Testis (tissue), 3 donors: ENCODE measurements around the gene AKAP8L. TPM values are rescaled to one million over a fixed set of nuclear protein-coding genes. Genes with fewer than 3 reads are reported as not detected.
"Not testable (repeated sequence)": the region's sequence is repeated elsewhere in the genome, so short reads cannot be mapped to it uniquely, and the experiment has no call there.

Experiments used
- DNase-seq: peaks from one replicate; pipeline ENCODE4 v3.0.0-alpha.2; 2019
- H3K27ac ChIP-seq, 2 donors: fragments of 200-600 bp; sonication (generic); one replicate each; pipeline ENCODE4 v1.5.1; 2019
- H3K27me3 ChIP-seq: fragments of 200-600 bp; sonication (generic); one replicate; pipeline ENCODE4 v1.5.1; 2019
- H3K36me3 ChIP-seq: fragments of 200-600 bp; sonication (generic); one replicate; pipeline ENCODE4 v1.5.1; 2017; ENCODE audit warnings: low read depth; ENCODE audit errors: missing control alignments
- H3K4me1 ChIP-seq: fragments of 200-600 bp; sonication (generic); one replicate; pipeline ENCODE4 v1.5.1; 2019
- H3K4me3 ChIP-seq, 2 donors: fragments of 200-600 bp; sonication (generic); one replicate each; pipeline ENCODE4 v1.5.1; 2017 to 2019
- H3K9me3 ChIP-seq: fragments of 200-600 bp; sonication (generic); one replicate; pipeline ENCODE4 v1.5.1; 2017
- POLR2A ChIP-seq: fragments of 450-650 bp; IDR thresholded peaks from one replicate; pipeline ENCODE4 v1.6.1; 2017; ENCODE audit warnings: antibody characterized with exemption, mild to moderate bottlenecking, moderate library complexity
- WGBS, 2 donors: methylation state at CpG; one replicate each; pipeline ENCODE4 v1.1.5; 2018; 5-methylcytosine and 5-hydroxymethylcytosine counted together
- intact Hi-C: fragments of 100-400 bp; cut with DNase I; formaldehyde crosslinking; loops from one replicate; pipeline ENCODE4 v1.15.1; 2023; ENCODE audit warnings: low total_unique reads
- polyA plus RNA-seq: library from polyadenylated mRNA; stranded (reverse); fragments of 350-450 nt; fragmentation: Illumina TruSeq; extraction: RNeasy Lipid Tissue Mini Kit (QIAGEN cat#74804); gene quantifications from one replicate; pipeline ENCODE4 v1.2.3, GENCODE V29; 2014; ENCODE audit warnings: low read depth, low replicate concordance; ENCODE audit not compliant: insufficient read depth
- total RNA-seq, 2 donors: library from RNA; depleted of rRNA; stranded (reverse); fragments of >200 nt; gene quantifications; one replicate each; pipeline ENCODE4 v1.2.3, GENCODE V29; 2016
- TF ChIP-seq, protein P1 (sequence below), 3 experiments: fragments of 450-650 bp in 2 of 3; fragments of 200-600 bp in 1 of 3; sonication (generic) in 1 of 3; IDR thresholded peaks; one replicate each; pipeline ENCODE4 v1.5.1; 2016 to 2019; ENCODE audit warnings: antibody characterized with exemption in 3 of 3, mild to moderate bottlenecking in 2 of 3, moderate library complexity in 1 of 3

Gene AKAP8L
- total and polyA plus RNA-seq, 3 donors from 2014 or later = 131 to 399 (median 334) TPM

DNA sequence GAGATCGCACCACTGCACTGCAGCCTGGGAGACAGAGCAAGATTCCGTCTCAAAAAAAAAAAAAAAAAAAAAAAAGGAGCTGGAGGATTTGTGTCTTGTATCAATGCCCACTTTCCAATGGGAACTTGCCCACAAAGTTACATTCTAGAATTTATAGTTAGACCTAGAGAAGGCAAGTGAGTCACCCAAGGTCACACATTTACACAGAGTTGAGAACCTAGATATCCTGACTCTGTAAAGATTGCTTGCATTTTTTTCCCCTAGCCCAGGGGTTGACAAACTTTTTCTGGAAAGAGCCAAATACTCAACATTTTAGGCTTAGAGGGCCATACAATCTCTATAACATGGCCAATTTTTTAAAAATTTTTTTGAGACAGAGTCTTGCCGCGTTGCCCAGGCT, 78.7 kb downstream of the AKAP8L start:
- intact Hi-C loops = no loop called here

DNA sequence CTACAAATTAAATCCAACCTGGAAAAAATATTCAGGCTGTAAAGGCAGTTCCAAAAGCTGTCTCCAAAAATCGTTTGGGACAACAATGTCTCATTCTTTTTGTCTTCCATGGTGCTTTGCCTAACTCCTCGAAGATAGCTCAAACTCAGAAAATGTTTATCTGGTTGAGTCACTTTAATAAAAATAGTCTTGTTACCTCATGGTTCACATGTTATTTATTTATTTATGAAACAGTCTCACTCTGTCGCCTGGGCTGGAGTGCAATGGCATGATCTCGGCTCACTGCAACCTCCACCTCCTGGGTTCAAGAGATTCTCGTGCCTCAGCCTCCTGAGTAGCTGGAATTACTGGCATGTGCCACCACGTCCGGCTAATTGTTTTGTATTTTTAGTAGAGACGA, 81.6 kb downstream of the AKAP8L start:
- peaks cover 8% of the 10 kb centered on the region for H3K4me1 ChIP-seq
- H3K27ac ChIP-seq = no peak overlapping the region
- no peaks in the 10 kb centered on the region for H3K27me3 ChIP-seq
- 66 to 73% methylated on average over 8 of the region's 8 CpGs for WGBS, 2 donors
- H3K4me3 ChIP-seq = no peak overlapping the region
- TF ChIP-seq, protein P1, sequence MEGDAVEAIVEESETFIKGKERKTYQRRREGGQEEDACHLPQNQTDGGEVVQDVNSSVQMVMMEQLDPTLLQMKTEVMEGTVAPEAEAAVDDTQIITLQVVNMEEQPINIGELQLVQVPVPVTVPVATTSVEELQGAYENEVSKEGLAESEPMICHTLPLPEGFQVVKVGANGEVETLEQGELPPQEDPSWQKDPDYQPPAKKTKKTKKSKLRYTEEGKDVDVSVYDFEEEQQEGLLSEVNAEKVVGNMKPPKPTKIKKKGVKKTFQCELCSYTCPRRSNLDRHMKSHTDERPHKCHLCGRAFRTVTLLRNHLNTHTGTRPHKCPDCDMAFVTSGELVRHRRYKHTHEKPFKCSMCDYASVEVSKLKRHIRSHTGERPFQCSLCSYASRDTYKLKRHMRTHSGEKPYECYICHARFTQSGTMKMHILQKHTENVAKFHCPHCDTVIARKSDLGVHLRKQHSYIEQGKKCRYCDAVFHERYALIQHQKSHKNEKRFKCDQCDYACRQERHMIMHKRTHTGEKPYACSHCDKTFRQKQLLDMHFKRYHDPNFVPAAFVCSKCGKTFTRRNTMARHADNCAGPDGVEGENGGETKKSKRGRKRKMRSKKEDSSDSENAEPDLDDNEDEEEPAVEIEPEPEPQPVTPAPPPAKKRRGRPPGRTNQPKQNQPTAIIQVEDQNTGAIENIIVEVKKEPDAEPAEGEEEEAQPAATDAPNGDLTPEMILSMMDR (IDR thresholded peaks at IDR 0.05) = no peak
- TF ChIP-seq POLR2A = no peak
- no peaks in the 10 kb centered on the region for H3K36me3 ChIP-seq
- no peaks in the 10 kb centered on the region for H3K9me3 ChIP-seq
- intact Hi-C loops = loop anchor here (10.0 kb wide), 1 partner anchor 72 kb away; no protein-coding TSS in a partner anchor
- no peak for DNase-seq

More for the DNA sequence above, 78.7 kb downstream of the AKAP8L start:
- no peak for DNase-seq
- Histone ChIP-seq H3K9me3 (no peaks in the 10 kb centered on the region), H3K4me1 (no peaks in the 10 kb centered on the region), H3K4me3 (no peak overlapping the region), H3K27me3 (no peaks in the 10 kb centered on the region), H3K36me3 (no peaks in the 10 kb centered on the region), H3K27ac (no peak overlapping the region)
- no peak for TF ChIP-seq POLR2A
- TF ChIP-seq, protein P1 (IDR thresholded peaks at IDR 0.05) = no peak
- WGBS, 2 donors = 94% methylated on average over 4 of the region's 4 CpGs

DNA sequence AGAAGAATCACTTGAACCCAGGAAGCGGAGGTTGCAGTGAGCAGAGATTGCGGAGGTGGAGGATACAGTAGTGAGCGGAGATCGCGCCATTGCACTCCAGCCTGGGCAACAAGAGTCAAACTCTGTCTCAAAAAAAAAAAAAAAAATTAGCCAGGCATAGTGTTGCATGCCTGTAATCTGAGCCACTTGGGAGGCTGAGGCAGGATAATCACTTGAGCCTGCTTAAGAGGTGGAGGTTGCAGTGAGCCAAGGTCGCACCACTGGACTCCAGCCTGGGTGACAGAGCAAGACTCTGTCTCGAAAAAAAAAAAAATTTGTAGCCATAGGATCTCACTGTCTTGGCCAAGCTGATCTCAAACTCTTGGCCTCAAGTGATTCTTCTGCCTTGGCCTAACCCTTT, 82.8 kb downstream of the AKAP8L start:
- H3K36me3 ChIP-seq, DNase-seq, H3K27ac ChIP-seq, H3K4me1 ChIP-seq, H3K4me3 ChIP-seq, H3K9me3 ChIP-seq, H3K27me3 ChIP-seq: not testable (repeated sequence)
- intact Hi-C loops = loop anchor here (10.0 kb wide), 1 partner anchor 71 kb away; no protein-coding TSS in a partner anchor
- WGBS, 2 donors = 61 to 63% methylated on average over 7 of the region's 7 CpGs

DNA sequence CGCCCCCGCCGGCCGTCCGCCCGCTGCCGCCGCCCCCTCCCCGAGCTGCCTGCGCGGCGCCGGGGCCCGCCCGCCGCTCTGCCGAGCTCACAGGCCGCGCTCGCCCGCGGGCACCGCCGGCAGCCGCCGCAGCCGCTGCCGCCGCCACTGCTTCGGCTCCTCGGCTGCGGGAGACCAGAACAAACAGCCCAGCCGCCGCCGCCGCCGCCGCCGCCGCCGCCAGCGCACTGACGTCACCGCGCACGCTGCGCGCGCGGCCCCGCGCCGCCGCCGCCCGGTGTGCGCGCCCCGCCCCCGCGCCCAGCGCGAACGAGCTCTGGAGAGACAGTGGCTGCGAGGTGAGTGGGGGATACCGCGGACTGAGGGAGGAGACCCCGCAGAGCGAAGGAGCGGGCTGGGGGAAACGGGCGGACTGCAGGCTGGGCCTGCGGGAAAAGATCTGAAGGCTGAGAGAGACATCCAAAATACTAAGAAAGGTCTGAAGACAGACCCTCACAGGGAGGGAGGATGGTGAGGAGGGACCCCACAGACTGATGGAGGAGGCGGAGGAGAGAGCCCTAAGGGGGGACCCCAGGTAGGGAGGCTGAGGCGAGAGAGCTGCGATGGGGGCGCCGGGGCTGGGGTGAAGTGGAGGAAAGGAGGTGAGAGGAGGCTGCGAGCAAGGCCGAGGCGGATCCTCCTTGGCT, 86.3 kb downstream of the AKAP8L start, which contains the start of gene BRD4:
BRD4 (minus strand) TSS at position 229 of the 686 bp plus-strand sequence. CDS start 59,440 bp downstream, outside the sequence.
- DNase-seq = peak; percentile 81
- Histone ChIP-seq H3K27ac (peak within 1 kb of the TSS; percentile 93 to 94), H3K4me1 (peaks cover 41% of the 10 kb centered on the region), H3K36me3 (no peaks in the 10 kb centered on the region), H3K4me3 (peak within 1 kb of the TSS; percentile 89 to 96), H3K27me3 (no peaks in the 10 kb centered on the region), H3K9me3 (no peaks in the 10 kb centered on the region)
- WGBS, 2 donors = 1 to 6% methylated on average over 12 to 69 of the region's 81 CpGs
- intact Hi-C loops = loop anchor here (10.0 kb wide), 1 partner anchor 68 kb away; no protein-coding TSS in a partner anchor
- TF ChIP-seq, protein P1 (IDR thresholded peaks at IDR 0.05) = no peak
- no peak for TF ChIP-seq POLR2A

DNA sequence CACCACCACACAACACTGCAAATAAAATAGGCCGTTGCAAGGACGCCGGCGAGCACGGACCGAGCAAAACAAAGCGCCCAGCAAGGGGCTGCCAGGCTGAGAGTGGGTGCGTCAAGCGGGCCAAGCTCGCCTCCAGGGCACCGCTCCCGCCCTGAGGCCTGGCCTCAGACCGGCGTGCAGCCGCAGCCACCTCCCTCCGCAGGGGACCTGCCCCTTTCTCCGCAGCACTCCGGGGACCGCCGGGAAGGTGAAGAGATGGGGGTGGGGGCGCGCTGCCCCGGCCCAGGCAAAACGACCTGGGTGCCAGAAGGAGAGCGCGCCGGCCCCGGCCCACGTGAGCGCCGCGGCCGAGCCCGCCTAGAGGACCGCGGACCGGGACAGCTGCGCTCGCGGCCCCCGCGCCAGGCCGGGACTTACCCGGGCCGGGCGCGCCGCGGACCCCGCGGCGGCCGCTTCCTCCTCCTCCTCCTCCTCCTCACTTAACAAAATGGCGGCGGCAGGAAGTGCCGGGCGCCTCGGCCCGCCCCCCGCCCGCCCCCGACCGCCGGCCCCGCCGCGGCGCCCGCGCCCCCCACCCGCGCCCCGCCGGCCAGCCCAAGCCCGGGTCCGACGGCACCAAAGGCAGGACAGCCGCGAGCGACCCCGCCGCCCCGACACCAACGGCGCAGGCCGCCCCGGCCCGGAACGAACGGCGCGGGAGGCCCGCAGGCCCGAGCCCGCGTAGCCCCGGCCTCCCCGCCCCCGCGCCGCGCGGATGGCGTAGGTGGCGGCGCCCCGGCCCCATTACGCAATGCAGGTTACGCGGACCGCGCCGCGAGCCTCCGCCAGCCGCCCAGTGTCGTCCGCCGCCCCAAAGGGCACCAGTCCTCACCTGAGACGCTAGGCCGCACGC, 87.1 kb downstream of the AKAP8L start:
- no peaks in the 10 kb centered on the region for H3K9me3 ChIP-seq
- intact Hi-C loops = loop anchor here (10.0 kb wide), 1 partner anchor 67 kb away; no protein-coding TSS in a partner anchor
- DNase-seq = peak; percentile 56
- peaks cover 48% of the 10 kb centered on the region for H3K4me1 ChIP-seq
- peak overlapping the region; percentile 89 to 96 for H3K4me3 ChIP-seq
- H3K27me3 ChIP-seq = no peaks in the 10 kb centered on the region
- H3K27ac ChIP-seq = peak overlapping the region; percentile 93 to 94
- H3K36me3 ChIP-seq = no peaks in the 10 kb centered on the region
- 0 to 1% methylated on average over 28 to 30 of the region's 122 CpGs for WGBS, 2 donors
- no peak for TF ChIP-seq POLR2A
